Endodermal cell (in vitro differentiated cells): ENCODE results near the gene HTN1. TPM values are rescaled to one million over a fixed set of nuclear protein-coding genes. Genes with fewer than 3 reads are reported as not detected.

Source experiments
- DNase-seq: peaks from one replicate; pipeline ENCODE4 v3.0.0-alpha.2; 2017
- H3K27ac ChIP-seq: 2 replicates; pipeline ENCODE4 v1.5.1; 2013; ENCODE audit warnings: mild to moderate bottlenecking, low read depth, low read length, moderate library complexity
- H3K27me3 ChIP-seq: 2 replicates; pipeline ENCODE4 v1.6.1; 2013; ENCODE audit warnings: mild to moderate bottlenecking, low read length, moderate library complexity; ENCODE audit not compliant: insufficient read depth, control insufficient read depth, poor library complexity, severe bottlenecking
- H3K36me3 ChIP-seq: 2 replicates; pipeline ENCODE4 v1.7.0; 2013; ENCODE audit warnings: mild to moderate bottlenecking, low read length, moderate library complexity; ENCODE audit not compliant: control insufficient read depth, insufficient read depth
- H3K4me1 ChIP-seq: one replicate; pipeline ENCODE4 v1.7.0; 2013; ENCODE audit warnings: low read length; ENCODE audit not compliant: control insufficient read depth, insufficient read depth
- H3K4me3 ChIP-seq: 2 replicates; pipeline ENCODE4 v1.5.1; 2013; ENCODE audit warnings: mild to moderate bottlenecking, low read length, moderate library complexity
- H3K9ac ChIP-seq: 2 replicates; pipeline ENCODE4 v1.6.1; 2013; ENCODE audit warnings: mild to moderate bottlenecking, low read length, moderate library complexity; ENCODE audit not compliant: poor library complexity, severe bottlenecking; ENCODE audit errors: extremely low read depth
- H3K9me3 ChIP-seq: 2 replicates; pipeline ENCODE4 v1.6.1; 2013; ENCODE audit warnings: mild to moderate bottlenecking, low read length, moderate library complexity; ENCODE audit not compliant: control insufficient read depth
- H3K27ac Mint-ChIP-seq: 2 replicates; pipeline ENCODE4 v1.8.0; 2020; ENCODE audit warnings: mixed read lengths
- H3K27me3 Mint-ChIP-seq: 2 replicates; pipeline ENCODE4 v1.8.0; 2021; ENCODE audit warnings: mild to moderate bottlenecking, mixed read lengths; ENCODE audit not compliant: insufficient read depth
- H3K36me3 Mint-ChIP-seq: 2 replicates; pipeline ENCODE4 v1.8.0; 2020; ENCODE audit warnings: low read depth, mixed read lengths
- H3K4me1 Mint-ChIP-seq: 2 replicates; pipeline ENCODE4 v1.8.0; 2020; ENCODE audit warnings: mixed read lengths
- H3K4me3 Mint-ChIP-seq: 2 replicates; pipeline ENCODE4 v1.8.0; 2020; ENCODE audit warnings: mild to moderate bottlenecking, moderate library complexity, mixed read lengths
- H3K9me3 Mint-ChIP-seq: 2 replicates; pipeline ENCODE4 v1.8.0; 2020; ENCODE audit warnings: mild to moderate bottlenecking, mixed read lengths
- CTCF ChIP-seq: fragments of 200-600 bp; sonication (generic); conservative IDR thresholded peaks from 2 replicates; pipeline ENCODE4 v1.5.0; 2021; ENCODE audit warnings: antibody characterized with exemption, mild to moderate bottlenecking
- WGBS, 2 experiments: methylation state at CpG; one replicate each; pipeline versions ENCODE4 v1.1.5 to v1.1.7; 2013; ENCODE audit warnings: missing lambda C conversion rate in 2 of 2, mixed read lengths in 1 of 2; ENCODE audit not compliant: insufficient coverage in 1 of 2, insufficient read length in 1 of 2; 5-methylcytosine and 5-hydroxymethylcytosine counted together
- total RNA-seq, 2 donors: library from RNA; stranded (reverse); fragmentation: NEBNext Ultra II Directional in 1 of 2; extraction: Animal tissue kit (Norgen Biotek cat#: 25700) in 1 of 2; gene quantifications; 2 replicates in 1 of 2; 3 replicates in 1 of 2; pipeline ENCODE4 v1.2.1, GENCODE V29; 2021

Gene HTN1
- total RNA-seq, 2 donors from 2014 or later: not detected

- Histone ChIP-seq H3K9ac (no peak overlapping the region), H3K27me3 (no peaks in the 10 kb centered on the region), H3K9me3 (no peaks in the 10 kb centered on the region), H3K4me1 (no peaks in the 10 kb centered on the region), H3K4me3 (no peak overlapping the region), H3K27ac (no peak overlapping the region), H3K36me3 (no peaks in the 10 kb centered on the region)
- H3K36me3 Mint-ChIP-seq: no peaks in the 10 kb centered on the region
- no peak overlapping the region for H3K27ac Mint-ChIP-seq
- no peak overlapping the region for H3K4me3 Mint-ChIP-seq
- H3K27me3 Mint-ChIP-seq: no peaks in the 10 kb centered on the region
- H3K4me1 Mint-ChIP-seq: no peaks in the 10 kb centered on the region
- no peak for TF ChIP-seq CTCF
- H3K9me3 Mint-ChIP-seq: peaks cover 9% of the 10 kb centered on the region
- DNase-seq: no peak
These were observed 8.9 kb downstream of the HTN1 start for GRCh38 chr4:70059149-70059548.

GRCh38 chr4:70062000-70062399 is 11.8 kb downstream of the HTN1 start:
- H3K27ac Mint-ChIP-seq: no peak overlapping the region
- DNase-seq: no peak
- Histone ChIP-seq H3K4me1 (no peaks in the 10 kb centered on the region), H3K9me3 (no peaks in the 10 kb centered on the region), H3K9ac (no peak overlapping the region), H3K4me3 (no peak overlapping the region), H3K27me3 (no peaks in the 10 kb centered on the region), H3K27ac (no peak overlapping the region), H3K36me3 (no peaks in the 10 kb centered on the region)
- TF ChIP-seq CTCF: no peak
- H3K4me1 Mint-ChIP-seq: no peaks in the 10 kb centered on the region
- 93% methylated on average over 1 of the region's 1 CpG; no CpG with 5 or more reads in 1 of the 2 experiments for WGBS, 2 experiments
- H3K27me3 Mint-ChIP-seq: no peaks in the 10 kb centered on the region
- no peak overlapping the region for H3K4me3 Mint-ChIP-seq
- no peaks in the 10 kb centered on the region for H3K9me3 Mint-ChIP-seq
- no peaks in the 10 kb centered on the region for H3K36me3 Mint-ChIP-seq

GRCh38 chr4:70080205-70080604 is 30.0 kb downstream of the HTN1 start:
- H3K4me1 ChIP-seq: no peaks in the 10 kb centered on the region
- no peaks in the 10 kb centered on the region for H3K9me3 ChIP-seq
- H3K27me3 ChIP-seq: no peaks in the 10 kb centered on the region
- no peaks in the 10 kb centered on the region for H3K4me1 Mint-ChIP-seq
- 88% methylated on average over 1 of the region's 1 CpG; no CpG with 5 or more reads in 1 of the 2 experiments for WGBS, 2 experiments
- DNase-seq: no peak
- H3K9ac ChIP-seq: no peak overlapping the region
- no peaks in the 10 kb centered on the region for H3K27me3 Mint-ChIP-seq
- no peak for TF ChIP-seq CTCF
- no peak overlapping the region for H3K27ac Mint-ChIP-seq
- no peaks in the 10 kb centered on the region for H3K36me3 ChIP-seq
- no peak overlapping the region for H3K27ac ChIP-seq
- peaks cover 19% of the 10 kb centered on the region for H3K9me3 Mint-ChIP-seq
- no peak overlapping the region for H3K4me3 ChIP-seq
- H3K4me3 Mint-ChIP-seq: no peak overlapping the region
- no peaks in the 10 kb centered on the region for H3K36me3 Mint-ChIP-seq
